GM18858 (cell line): ENCODE data around the gene PRKD2.

Source experiments
- ATAC-seq: cut with Tn5 transposase; IDR thresholded peaks from one replicate; pipeline ENCODE4 v1.9.1; 2021; ENCODE audit not compliant: unreplicated experiment

The PRKD2 gene

DNA sequence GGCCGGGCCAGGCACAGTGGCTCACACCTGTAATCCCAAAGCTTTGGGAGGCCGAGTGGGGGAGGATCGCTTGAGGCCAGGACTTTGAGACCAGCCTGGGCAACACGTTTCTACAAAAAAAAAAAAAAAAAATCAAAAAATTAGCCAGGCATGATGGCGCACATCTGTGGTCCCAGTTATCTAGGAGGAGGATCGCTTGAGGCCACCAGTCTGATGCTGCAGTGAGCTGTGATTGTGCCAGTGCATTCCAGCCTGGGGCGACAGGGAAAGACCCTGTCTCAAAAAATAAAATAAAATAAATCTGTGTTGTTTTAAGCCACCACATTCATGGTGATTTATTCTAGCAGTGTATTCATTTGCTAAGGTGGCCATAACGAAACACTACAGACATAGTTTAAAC lies 51.8 kb downstream of the PRKD2 start:
- ATAC-seq = no peak

DNA sequence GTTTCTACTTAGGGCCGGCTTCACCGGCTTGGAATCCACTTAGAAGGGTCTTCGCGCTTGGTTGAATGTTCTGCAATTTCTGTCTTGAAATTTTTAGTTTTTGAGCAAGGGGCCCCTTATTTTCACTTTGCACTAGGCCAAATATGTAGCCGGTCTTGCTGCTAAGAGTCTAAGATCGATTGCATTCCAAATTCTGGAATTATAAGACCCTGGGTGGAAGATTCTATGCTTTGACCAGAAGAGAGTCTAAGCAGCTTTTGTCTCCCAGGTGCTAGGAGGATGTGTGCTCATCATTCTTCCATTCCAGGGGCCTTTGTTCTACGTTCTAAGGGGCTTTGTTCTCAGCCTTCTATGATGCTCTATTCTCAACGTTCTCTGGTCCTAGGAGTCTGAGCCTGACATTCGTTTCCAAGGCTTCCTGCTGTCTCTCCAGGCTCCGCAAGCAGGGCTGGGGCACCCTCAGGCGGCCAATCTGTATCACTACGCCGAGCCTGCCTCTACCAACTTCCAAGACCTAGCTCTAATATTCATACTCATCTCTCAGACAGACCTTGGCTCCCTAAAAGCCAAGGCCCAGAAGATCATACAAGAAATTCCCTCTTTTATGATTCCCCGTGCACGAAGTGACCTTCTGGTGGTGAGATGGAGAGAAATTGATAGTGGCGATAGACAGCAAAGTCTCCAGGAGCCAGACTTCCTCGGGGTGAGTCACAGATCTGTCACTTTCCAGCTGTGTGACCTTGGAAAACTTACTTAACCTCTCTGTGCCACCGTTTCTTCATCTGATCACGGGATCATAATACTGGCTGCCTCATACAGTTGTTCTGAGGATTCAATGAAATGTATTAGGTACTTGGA lies 55.0 kb downstream of the PRKD2 start:
- ATAC-seq = no peak

GRCh38 chr19:46661020-46661731 lies 55.7 kb downstream of the PRKD2 start, which contains the start of gene DACT3:
Gene DACT3 (minus strand): TSS chr19:46661182. CDS start chr19:46661064, 118 bp downstream.
- ATAC-seq = peak; percentile 79

DNA sequence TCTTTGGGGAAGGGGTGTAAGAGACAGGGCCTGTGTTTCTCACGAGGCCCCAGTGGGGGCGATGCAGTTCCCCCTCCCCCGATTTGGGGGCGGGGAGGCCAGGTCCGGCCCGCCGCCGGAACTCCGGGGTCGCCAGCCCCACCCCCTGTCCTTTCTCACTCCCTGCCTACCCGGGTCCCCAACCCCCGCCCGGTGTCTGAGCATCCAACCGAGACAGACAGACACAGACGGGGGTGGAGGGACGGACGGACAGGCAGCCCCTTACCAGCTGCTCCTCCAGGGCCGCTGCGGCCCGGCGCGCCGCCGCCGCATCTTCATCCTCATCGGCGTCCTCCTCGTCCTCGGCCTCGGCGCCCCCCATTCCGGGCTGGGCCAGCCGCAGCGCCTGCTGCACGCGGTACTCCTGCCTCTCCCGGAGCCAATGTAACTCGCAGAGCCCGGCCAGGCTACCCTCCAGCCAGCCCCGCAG lies 56.3 kb downstream of the PRKD2 start:
- no peak for ATAC-seq

DNA sequence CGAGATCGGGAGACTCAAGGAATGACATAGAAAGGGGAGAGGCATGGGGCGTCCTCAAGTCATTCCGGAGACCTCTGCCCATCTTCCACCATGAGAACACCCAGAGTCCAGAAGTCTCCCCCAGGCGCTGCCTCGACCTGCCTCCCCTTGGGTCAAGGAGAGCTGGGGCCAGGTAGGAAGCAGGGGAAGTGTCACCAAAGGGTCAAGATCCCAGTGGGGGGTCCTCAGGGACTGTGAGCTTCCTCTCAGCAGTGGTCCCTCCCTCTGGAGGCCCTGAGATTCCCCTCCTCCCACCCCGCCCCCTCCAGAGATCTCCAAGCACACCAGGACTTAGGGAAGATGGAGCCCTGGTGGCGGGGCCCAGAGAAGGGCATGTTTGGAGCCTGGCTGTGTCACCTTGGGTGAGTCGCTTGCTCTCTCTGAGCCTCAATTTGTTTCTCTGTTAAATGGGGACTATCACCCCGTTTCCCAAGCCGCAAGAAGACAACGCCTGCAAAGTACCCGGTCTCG lies 56.9 kb downstream of the PRKD2 start:
- ATAC-seq = no peak

- ATAC-seq = no peak
Measured at GRCh38 chr19:46659151-46660007, 57.5 kb downstream of the PRKD2 start.

DNA sequence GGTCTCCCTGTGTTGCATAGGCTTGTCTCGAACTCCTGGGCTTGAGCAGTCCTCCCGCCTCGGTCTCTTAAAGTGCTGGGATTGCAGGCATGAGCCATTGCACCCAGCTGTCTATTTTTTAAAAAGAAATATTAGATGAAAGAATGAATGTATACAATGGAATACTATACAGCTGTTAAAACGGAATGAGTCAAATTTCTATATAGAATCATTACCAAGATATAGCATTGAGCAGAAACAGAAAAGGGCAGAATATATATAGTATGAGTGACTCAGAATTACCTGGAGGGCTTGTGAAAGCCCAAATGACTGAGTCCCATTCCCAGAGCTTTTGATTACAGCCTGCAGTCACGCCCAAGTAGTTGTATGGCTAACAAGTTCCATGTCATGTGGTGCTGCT lies 60.4 kb downstream of the PRKD2 start:
- ATAC-seq = no peak

DNA sequence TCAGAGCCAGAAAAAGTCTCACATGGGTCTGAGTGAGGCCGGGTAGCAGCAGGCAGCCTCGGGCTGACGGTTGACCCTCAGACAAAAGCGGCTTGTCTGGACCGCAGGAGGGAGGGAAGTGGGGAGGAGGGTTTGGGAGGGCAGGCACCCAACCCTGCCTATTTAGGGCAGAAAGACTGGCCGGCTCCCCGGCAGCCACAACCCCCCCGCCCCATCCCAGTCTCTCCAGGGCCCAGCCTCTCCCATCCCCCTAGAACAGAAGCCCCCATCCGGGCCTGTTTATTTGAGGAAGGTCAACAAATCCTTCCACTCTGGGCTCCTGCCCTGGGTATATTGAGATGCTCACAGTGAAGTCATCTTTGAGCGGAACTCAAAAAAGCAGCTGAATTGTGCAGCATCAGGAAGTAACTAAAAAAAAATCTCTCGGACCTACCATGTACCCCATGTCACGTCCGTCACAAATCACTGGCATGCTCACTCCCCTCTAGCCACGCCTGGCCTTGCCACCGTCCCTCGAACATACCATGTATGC lies 62.2 kb downstream of the PRKD2 start:
- ATAC-seq = no peak

- no peak for ATAC-seq
Measured at GRCh38 chr19:46650445-46650844, 66.5 kb downstream of the PRKD2 start.

DNA sequence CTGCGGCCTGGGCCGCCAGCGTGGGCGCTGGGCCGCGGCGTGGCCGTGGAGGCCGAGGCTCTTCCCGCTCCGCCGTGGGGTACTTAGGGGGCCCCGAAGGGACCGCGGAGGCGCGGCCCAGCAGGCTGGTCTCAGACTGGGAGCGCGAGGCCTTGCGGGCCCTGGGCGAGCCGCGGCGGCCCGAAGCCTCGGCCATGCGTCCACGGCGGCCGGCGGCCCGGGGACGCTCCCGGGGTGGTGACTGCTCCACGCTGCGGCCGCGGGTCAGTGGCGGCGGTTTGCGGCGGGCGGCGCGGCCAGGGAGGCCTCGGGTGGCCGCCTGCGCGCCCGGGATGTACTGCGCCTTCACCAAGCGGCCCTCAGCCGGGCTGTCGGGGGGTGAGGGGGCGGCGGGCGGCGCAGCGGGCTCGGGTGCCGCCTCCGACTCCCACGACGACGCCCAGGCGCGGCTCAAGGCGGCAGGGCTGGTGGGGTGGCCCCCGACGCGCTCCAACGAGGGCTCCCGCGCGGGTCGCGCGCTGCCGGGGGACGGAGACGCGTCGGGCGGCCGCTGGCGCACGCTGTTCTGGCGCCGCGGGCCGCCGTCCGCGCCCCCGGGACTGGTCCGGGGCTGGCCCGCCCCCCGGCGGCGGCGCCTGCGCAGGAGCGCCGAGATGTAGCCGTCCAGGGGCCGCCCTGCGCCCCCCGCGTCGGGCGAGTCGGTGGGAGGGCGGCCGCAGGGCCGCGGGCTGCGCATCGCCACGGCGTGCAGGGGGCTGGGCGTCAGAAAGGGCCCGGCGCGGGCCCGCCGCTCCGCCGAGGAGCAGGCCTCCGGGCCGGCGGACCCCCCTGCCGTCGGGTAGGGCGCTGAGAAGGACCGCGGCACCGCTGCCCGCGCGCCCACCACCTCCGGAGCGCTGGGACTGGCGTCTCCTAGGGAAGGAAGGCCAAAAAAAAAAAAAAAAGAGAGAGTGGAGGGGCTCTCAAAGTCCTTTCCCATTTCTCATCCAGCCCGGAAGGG lies 67.7 kb downstream of the PRKD2 start:
- no peak for ATAC-seq

DNA sequence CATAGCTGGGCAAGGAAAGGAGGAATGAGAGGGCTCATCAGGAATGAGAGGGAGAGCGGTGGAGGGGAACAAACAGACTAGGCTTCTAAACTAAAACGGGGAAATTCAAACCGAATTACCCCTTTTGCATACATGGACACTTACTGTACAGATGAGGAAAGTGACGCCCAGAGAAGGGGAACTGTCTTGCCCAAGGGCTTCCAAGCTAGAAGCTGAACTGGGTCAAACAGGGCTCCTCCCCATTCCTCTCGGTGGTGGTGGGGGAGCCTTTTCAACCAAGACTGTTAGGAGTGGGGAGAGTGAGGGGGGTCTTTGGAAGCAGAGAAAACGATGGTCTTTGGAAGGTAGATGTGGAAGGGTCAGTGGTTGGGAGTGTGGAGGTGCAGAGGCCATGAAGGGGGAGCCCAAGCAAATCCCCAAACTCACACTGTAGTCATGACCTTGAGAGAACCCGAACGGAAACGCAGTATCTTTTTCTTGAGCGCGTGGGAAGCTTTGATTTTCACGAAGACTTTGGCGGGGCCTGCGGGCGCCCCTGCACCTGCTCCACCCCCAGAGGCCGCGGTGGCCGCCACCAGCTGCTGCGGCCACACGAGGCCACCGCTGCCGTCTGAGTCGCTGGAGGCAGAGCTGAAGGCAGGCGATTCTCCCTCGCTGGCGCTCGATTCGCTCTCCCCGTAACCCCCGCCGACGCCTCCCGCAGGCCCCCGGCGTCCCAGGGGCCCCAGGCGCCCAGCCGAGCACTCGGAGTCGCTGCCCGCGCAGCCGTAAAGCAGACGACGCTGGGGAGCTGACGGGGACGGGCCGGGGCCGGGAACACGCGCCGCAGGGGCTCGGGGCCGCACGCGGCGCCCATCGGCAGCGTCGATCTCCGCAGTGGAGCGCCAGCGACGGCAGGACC lies 68.6 kb downstream of the PRKD2 start:
- no peak for ATAC-seq

DNA sequence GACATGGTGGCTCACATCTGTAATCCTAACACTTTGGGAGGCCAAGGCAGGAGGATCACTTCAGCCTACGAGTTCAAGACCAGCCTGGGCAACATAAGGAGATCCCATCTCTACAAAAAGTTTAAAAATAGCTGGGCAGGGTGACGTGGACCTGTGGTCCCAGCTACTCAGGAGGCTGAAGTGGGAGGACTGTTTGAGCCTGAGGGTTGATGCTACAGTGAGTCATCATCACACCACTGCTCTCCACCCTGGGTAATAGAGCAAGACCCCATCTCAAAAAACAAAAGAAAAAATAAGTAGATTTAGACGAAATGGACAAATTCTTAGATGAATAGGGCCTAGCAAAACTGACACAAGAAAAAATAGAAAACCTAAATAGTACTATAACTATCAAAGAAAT lies 70.5 kb downstream of the PRKD2 start:
- no peak for ATAC-seq

DNA sequence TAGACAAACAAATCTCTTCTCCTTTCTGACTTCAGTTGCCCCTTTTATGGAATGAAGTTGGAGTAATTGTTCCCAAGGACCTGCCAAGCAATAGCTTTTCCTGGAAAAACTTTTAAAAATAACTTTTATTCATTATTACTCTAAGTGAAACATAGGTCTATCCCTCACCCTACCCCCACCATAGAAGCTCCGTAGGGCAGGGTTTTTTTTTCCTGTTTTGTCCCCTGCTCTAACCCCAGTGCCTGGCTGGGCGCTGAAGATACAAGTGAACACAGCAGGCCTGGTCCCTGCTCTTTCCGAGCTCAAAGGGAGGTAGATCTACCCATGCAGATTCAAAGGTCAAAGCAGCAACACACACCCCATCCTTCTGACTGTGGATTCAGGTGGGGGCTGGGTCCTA lies 72.2 kb downstream of the PRKD2 start:
- no peak for ATAC-seq

DNA sequence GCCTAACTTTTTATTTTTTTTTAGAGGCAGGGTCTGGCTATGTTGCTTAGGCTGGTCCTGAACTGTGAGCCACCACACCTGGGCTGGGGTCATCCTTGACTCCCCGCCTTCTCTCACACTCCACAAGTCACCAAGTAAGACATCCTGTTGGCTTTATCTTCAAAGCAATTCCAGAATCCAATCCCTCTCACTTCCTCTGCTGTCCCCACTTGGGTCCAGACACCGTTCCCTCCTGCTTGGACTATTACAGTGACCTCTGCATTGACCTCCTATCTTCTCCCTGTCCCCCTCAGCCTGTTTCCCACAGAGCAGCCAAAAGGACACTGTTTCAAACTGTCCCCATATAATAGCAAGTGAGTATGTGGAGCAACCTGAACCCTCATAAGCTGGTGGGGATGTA lies 76.3 kb downstream of the PRKD2 start:
- ATAC-seq = no peak

GRCh38 chr19:46639358-46640182 lies 77.3 kb downstream of the PRKD2 start:
- ATAC-seq = no peak

- ATAC-seq = no peak
Measured at GRCh38 chr19:46637224-46637623, 79.7 kb downstream of the PRKD2 start.

DNA sequence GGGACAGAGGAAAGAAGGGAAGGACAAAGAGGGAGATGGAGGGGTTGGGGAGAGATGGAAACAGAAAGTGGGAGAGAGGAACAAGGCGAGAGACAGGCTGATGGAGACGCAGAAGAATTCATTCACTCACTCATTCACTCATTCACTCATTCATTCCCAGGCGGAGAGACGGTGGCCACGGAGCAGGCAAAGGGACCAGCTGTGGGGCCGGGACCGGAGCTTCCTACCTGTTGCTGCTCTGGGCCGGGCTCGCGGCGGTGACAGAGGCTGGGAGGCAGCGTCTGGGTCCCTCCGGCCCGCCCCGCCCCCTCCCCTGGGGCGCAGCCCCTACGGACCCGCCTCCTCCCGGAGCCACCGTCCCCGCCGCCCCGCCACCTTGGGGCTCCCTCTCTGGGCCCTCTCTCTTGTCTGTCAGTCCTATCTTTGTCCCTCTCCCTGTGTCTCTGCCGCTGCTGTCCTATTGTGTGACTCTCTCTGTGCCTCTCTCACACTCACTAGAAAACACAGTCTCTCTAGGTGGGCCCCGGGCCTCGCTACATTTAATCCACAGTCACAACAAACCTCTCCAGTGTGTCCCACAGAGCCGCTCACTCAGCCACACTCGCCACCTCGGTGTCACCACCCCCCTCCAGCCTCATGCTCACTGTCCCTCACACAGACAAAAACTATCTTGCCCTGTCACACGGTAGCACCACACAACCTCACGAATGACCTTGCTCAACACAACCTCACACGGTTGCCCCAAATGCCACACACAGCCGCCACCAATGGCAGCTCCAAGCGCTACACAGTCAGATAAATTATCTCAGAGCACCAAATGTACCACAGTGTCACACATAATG lies 80.8 kb downstream of the PRKD2 start, which contains the start of gene GNG8:
GNG8 (minus strand) TSS at position 283 of the 842 bp plus-strand sequence. CDS start 1,520 bp downstream, outside the sequence.
- no peak for ATAC-seq
